ENCODE results near the gene RSAD2.

DNA sequence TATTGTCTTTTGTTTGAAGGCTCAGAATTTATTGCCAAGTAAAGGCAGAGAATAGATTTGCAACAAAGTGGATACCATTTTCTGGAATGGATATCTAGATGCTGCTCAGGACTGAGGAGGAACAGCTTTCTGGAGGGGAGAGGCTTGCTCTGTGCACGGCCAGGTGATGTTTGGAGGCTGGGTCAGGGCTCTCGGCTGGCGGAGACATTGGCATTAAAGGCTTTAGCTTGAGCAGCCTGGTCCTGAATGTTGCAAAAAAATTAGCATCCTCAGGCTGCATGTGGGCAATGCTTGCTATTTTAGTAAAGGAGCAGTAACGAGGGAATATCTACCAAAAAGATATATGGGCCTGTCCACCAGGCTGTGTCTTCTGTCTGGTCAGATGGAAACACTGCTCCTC, 60.0 kb downstream of the RSAD2 start:
- TF ChIP-seq FOXP2 (optimal IDR thresholded peaks at IDR 0.05; ENCODE audit: control extremely low read depth, extremely low read length, insufficient read depth) (no peak), POLR2AphosphoS5 (IDR thresholded peaks at IDR 0.05; ENCODE audit: borderline replicate concordance, low read depth, low read length) (no peak), EZH2 (IDR thresholded peaks at IDR 0.05) (no peak)
